HCT116 (cell line): ENCODE measurements around the gene AXDND1. TPM values are rescaled to one million over a fixed set of nuclear protein-coding genes. Genes with fewer than 3 reads are reported as not detected.

Experiments used
- ATAC-seq: fragments of 200-7000 bp; cut with Tn5 transposase; 2 replicates; pipeline ENCODE4 v1.9.1; 2020; ENCODE audit warnings: mild to moderate bottlenecking, moderate library complexity
- BruUV-seq: library from RNA; stranded (reverse); fragments of 400-500 nt; replicated peaks from 2 replicates; lab custom pipeline; 2021; lab: Mats Ljungman, UMichigan
- CTCF ChIA-PET: fragments of 300-600 bp; sonication (Branson Sonifier 250); formaldehyde crosslinking; loops from one replicate; lab custom pipeline; 2021; ENCODE audit warnings: antibody characterized with exemption; lab: Charles Lee
- POLR2A ChIA-PET: fragments of 300-600, 350-600 bp; sonication (Branson Sonifier 250); formaldehyde crosslinking; loops from one replicate; lab custom pipeline; 2021; ENCODE audit warnings: antibody characterized with exemption; lab: Charles Lee
- RAD21 ChIA-PET, 2 experiments: fragments of 300-600 bp; sonication (Branson Sonifier 250); formaldehyde crosslinking; loops; one replicate each; lab custom pipeline; 2023; ENCODE audit warnings: low total read pairs in 2 of 2; ENCODE audit not compliant: uncharacterized antibody in 2 of 2, unreplicated experiment in 2 of 2, low non-redundant PET in 1 of 2; lab: Charles Lee
- DNase-seq: peaks from one replicate; pipeline ENCODE4 v3.0.0-alpha.2; 2010; ENCODE audit warnings: low read depth, low spot score
- H2AFZ ChIP-seq: fragments of 200-600 bp; shearing (Covaris generic), sonication (generic); 2 replicates; pipeline ENCODE4 v1.6.1; 2017; ENCODE audit warnings: low read depth, mixed run types, mixed read lengths, antibody characterized with exemption, low read length; ENCODE audit not compliant: poor library complexity, severe bottlenecking
- H3K27ac ChIP-seq: 2 replicates; pipeline ENCODE4 v1.5.1; 2012; ENCODE audit warnings: low read depth, low read length
- H3K27me3 ChIP-seq: fragments of 200-600 bp; sonication (generic); 2 replicates; pipeline ENCODE4 v1.6.1; 2016; ENCODE audit warnings: mixed run types, low read length, mixed read lengths; ENCODE audit not compliant: insufficient read depth
- H3K36me3 ChIP-seq, 2 experiments: fragments of 200-500 bp in 1 of 2; fragments of 200-600 bp in 1 of 2; sonication (Bioruptor generic) in 1 of 2; sonication (generic) in 1 of 2; 2 replicates each; pipeline versions ENCODE4 v1.5.1 to v1.6.1; 2014 to 2016; ENCODE audit warnings: low read length in 2 of 2, inconsistent platforms in 1 of 2, mixed read lengths in 1 of 2, mixed run types in 1 of 2; ENCODE audit not compliant: insufficient read depth in 2 of 2, control insufficient read depth in 1 of 2
- H3K4me1 ChIP-seq, 2 experiments: fragments of 200-600 bp in 1 of 2; sonication (generic) in 1 of 2; 2 replicates each; pipeline versions ENCODE4 v1.5.1 to v1.6.1; 2012 to 2017; ENCODE audit warnings: low read length in 2 of 2, inconsistent platforms in 1 of 2, mild to moderate bottlenecking in 1 of 2, mixed read lengths in 1 of 2, mixed run types in 1 of 2, moderate library complexity in 1 of 2; ENCODE audit not compliant: insufficient read depth in 2 of 2, control insufficient read depth in 1 of 2
- H3K4me2 ChIP-seq: fragments of 200-600 bp; sonication (generic); 2 replicates; pipeline ENCODE4 v1.6.1; 2017; ENCODE audit warnings: mixed run types, low read length, mixed read lengths
- H3K4me3 ChIP-seq, 2 experiments: fragments of 200-600 bp in 1 of 2; sonication (generic) in 1 of 2; replicated peaks in 1 of 2; 2 replicates each; pipeline ENCODE4 v1.5.1; 2011 to 2016; ENCODE audit warnings: low read length in 2 of 2, control low read depth in 1 of 2, low read depth in 1 of 2, mild to moderate bottlenecking in 1 of 2, mixed read lengths in 1 of 2, mixed run types in 1 of 2
- H3K79me2 ChIP-seq: fragments of 200-600 bp; sonication (generic); 2 replicates; pipeline ENCODE4 v1.6.1; 2017; ENCODE audit warnings: mild to moderate bottlenecking, mixed run types, low read length, moderate library complexity, mixed read lengths; ENCODE audit not compliant: insufficient read depth
- H3K9ac ChIP-seq: fragments of 200-600 bp; sonication (generic); 2 replicates; pipeline ENCODE4 v1.6.1; 2016; ENCODE audit warnings: low read length, mixed read lengths
- H3K9me2 ChIP-seq: fragments of 200-600 bp; sonication (generic), shearing (Covaris generic); 2 replicates; pipeline ENCODE4 v1.6.1; 2017; ENCODE audit warnings: mixed run types, mild to moderate bottlenecking, moderate library complexity; ENCODE audit not compliant: insufficient read depth
- H3K9me3 ChIP-seq, 2 experiments: fragments of 200-500 bp in 1 of 2; fragments of 200-600 bp in 1 of 2; sonication (Bioruptor generic) in 1 of 2; sonication (generic) in 1 of 2; 2 replicates each; pipeline ENCODE4 v1.6.1; 2014 to 2017; ENCODE audit warnings: low read length in 2 of 2, mixed read lengths in 2 of 2, inconsistent platforms in 1 of 2, low read depth in 1 of 2, mild to moderate bottlenecking in 1 of 2, mixed run types in 1 of 2, moderate library complexity in 1 of 2; ENCODE audit not compliant: control insufficient read depth in 1 of 2, insufficient read depth in 1 of 2
- H4K20me1 ChIP-seq: fragments of 200-600 bp; sonication (generic), shearing (Covaris generic); 2 replicates; pipeline ENCODE4 v1.6.1; 2017; ENCODE audit warnings: mixed run types, mild to moderate bottlenecking, moderate library complexity; ENCODE audit not compliant: insufficient read depth
- CBX3 ChIP-seq: IDR thresholded peaks from 2 replicates; pipeline ENCODE4 v1.6.1; 2012; ENCODE audit warnings: low read depth
- CEBPB ChIP-seq: IDR thresholded peaks from 2 replicates; pipeline ENCODE4 v1.6.1; 2012; ENCODE audit warnings: low read depth
- EGR1 ChIP-seq: IDR thresholded peaks from 2 replicates; pipeline ENCODE4 v1.6.1; 2012; ENCODE audit warnings: low read depth
- ELF1 ChIP-seq: IDR thresholded peaks from 2 replicates; pipeline ENCODE4 v1.6.1; 2012; ENCODE audit warnings: low read depth, borderline replicate concordance
- EZH2phosphoT487 ChIP-seq: fragments of 200-600 bp; IDR thresholded peaks from 2 replicates; pipeline ENCODE4 v1.6.1; 2018; ENCODE audit warnings: antibody characterized with exemption, borderline replicate concordance
- JUND ChIP-seq: IDR thresholded peaks from 2 replicates; pipeline ENCODE4 v1.6.1; 2012
- SIN3A ChIP-seq: IDR thresholded peaks from 2 replicates; pipeline ENCODE4 v1.6.1; 2012; ENCODE audit warnings: low read depth
- SP1 ChIP-seq: IDR thresholded peaks from 2 replicates; pipeline ENCODE4 v1.6.1; 2012; ENCODE audit warnings: low read depth
- SRF ChIP-seq: IDR thresholded peaks from 2 replicates; pipeline ENCODE4 v1.6.1; 2012; ENCODE audit warnings: low read depth
- YY1 ChIP-seq: IDR thresholded peaks from 2 replicates; pipeline ENCODE4 v1.6.1; 2011; ENCODE audit warnings: low read length, low read depth, moderate library complexity, mild to moderate bottlenecking; ENCODE audit not compliant: insufficient replicate concordance; ENCODE audit errors: extremely low read depth
- ZFX ChIP-seq: fragments of 450-650 bp; IDR thresholded peaks from 2 replicates; pipeline ENCODE4 v1.6.1; 2017
- ZNF274 ChIP-seq: fragments of 200-500 bp; sonication (Bioruptor generic); IDR thresholded peaks from 2 replicates; pipeline ENCODE4 v1.6.1; 2014; ENCODE audit warnings: mild to moderate bottlenecking, low read depth, low read length, inconsistent platforms
- intact Hi-C: fragments of 100-400 bp; cut with micrococcal nuclease; formaldehyde crosslinking; loops from 2 replicates; pipeline ENCODE4 v1.10.0; 2022
- total RNA-seq: library from RNA; stranded (reverse); gene quantifications from one replicate; pipeline ENCODE4 v1.2.1, GENCODE V29; 2021; ENCODE audit not compliant: unreplicated experiment
- TF ChIP-seq, protein P1 (sequence below): IDR thresholded peaks from 2 replicates; pipeline ENCODE4 v1.6.1; 2011; ENCODE audit warnings: mild to moderate bottlenecking, low read length, moderate library complexity; ENCODE audit not compliant: insufficient replicate concordance; ENCODE audit errors: extremely low read depth
- TF ChIP-seq, protein P2 (sequence below), 3 experiments: fragments of 200-600 bp in 1 of 3; sonication (generic) in 1 of 3; IDR thresholded peaks in 2 of 3; conservative IDR thresholded peaks in 1 of 3; 2 replicates each; pipeline ENCODE4 v1.5.1; 2012 to 2017; ENCODE audit warnings: low read depth in 2 of 3, low read length in 2 of 3, antibody characterized with exemption in 1 of 3, borderline replicate concordance in 1 of 3, control low read depth in 1 of 3, mild to moderate bottlenecking in 1 of 3, mixed read lengths in 1 of 3, mixed run types in 1 of 3, moderate library complexity in 1 of 3; ENCODE audit not compliant: insufficient read depth in 1 of 3
- TF ChIP-seq, protein P3 (sequence below): IDR thresholded peaks from 2 replicates; pipeline ENCODE4 v1.6.1; 2012; ENCODE audit warnings: low read depth

Gene AXDND1
- total RNA-seq, 1 experiment from 2014 or later = 2.3 TPM

DNA sequence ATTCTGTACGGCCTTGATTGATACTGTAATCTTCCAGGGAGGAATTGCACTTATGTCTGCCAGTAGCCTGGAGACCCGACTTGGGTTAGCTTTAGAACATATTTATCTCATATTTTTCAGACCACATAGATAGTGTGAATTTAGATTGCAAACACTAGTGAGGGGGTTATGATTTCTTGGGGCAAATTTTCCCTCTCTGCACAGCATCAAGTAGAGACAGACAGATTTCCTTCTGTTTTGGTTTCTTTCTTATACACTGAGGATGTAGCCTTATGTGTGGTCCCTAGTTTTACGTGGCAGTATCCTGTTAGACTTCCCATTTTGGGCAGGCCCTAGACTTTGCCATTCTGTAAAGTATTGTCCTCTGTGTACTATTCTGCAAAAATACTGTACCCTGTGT lies 43.2 kb upstream of the AXDND1 start:
- H4K20me1 ChIP-seq = no peaks in the 10 kb centered on the region
- ChIA-PET POLR2A (no interaction called here), CTCF (no interaction called here), RAD21 (no interaction called here)
- DNase-seq (no peak), ATAC-seq (no peak)
- no peak overlapping the region for H3K4me3 ChIP-seq
- no peak overlapping the region for H3K9ac ChIP-seq
- H2AFZ ChIP-seq = no peak overlapping the region
- H3K27me3 ChIP-seq = no peaks in the 10 kb centered on the region
- TF ChIP-seq JUND = no peak
- TF ChIP-seq EZH2phosphoT487 = no peak
- no peak for TF ChIP-seq SRF
- no peak for TF ChIP-seq ELF1
- TF ChIP-seq ZNF274 = no peak
- TF ChIP-seq SP1 = no peak
- no peak for TF ChIP-seq ZFX
- TF ChIP-seq, protein P1, sequence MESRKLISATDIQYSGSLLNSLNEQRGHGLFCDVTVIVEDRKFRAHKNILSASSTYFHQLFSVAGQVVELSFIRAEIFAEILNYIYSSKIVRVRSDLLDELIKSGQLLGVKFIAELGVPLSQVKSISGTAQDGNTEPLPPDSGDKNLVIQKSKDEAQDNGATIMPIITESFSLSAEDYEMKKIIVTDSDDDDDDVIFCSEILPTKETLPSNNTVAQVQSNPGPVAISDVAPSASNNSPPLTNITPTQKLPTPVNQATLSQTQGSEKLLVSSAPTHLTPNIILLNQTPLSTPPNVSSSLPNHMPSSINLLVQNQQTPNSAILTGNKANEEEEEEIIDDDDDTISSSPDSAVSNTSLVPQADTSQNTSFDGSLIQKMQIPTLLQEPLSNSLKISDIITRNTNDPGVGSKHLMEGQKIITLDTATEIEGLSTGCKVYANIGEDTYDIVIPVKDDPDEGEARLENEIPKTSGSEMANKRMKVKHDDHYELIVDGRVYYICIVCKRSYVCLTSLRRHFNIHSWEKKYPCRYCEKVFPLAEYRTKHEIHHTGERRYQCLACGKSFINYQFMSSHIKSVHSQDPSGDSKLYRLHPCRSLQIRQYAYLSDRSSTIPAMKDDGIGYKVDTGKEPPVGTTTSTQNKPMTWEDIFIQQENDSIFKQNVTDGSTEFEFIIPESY = no peak
- TF ChIP-seq EGR1 = no peak
- no peak for TF ChIP-seq CBX3
- TF ChIP-seq CEBPB = no peak
- TF ChIP-seq YY1 = no peak
- no peak for TF ChIP-seq SIN3A
- TF ChIP-seq, protein P2, sequence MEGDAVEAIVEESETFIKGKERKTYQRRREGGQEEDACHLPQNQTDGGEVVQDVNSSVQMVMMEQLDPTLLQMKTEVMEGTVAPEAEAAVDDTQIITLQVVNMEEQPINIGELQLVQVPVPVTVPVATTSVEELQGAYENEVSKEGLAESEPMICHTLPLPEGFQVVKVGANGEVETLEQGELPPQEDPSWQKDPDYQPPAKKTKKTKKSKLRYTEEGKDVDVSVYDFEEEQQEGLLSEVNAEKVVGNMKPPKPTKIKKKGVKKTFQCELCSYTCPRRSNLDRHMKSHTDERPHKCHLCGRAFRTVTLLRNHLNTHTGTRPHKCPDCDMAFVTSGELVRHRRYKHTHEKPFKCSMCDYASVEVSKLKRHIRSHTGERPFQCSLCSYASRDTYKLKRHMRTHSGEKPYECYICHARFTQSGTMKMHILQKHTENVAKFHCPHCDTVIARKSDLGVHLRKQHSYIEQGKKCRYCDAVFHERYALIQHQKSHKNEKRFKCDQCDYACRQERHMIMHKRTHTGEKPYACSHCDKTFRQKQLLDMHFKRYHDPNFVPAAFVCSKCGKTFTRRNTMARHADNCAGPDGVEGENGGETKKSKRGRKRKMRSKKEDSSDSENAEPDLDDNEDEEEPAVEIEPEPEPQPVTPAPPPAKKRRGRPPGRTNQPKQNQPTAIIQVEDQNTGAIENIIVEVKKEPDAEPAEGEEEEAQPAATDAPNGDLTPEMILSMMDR (IDR thresholded peaks at IDR 0.05 in 2 of 3, conservative IDR thresholded peaks at IDR 0.05 in 1 of 3; ENCODE audit: borderline replicate concordance in 1 of 3, insufficient read depth in 1 of 3, low read depth in 2 of 3, low read length in 2 of 3) = no peak
- TF ChIP-seq, protein P3, sequence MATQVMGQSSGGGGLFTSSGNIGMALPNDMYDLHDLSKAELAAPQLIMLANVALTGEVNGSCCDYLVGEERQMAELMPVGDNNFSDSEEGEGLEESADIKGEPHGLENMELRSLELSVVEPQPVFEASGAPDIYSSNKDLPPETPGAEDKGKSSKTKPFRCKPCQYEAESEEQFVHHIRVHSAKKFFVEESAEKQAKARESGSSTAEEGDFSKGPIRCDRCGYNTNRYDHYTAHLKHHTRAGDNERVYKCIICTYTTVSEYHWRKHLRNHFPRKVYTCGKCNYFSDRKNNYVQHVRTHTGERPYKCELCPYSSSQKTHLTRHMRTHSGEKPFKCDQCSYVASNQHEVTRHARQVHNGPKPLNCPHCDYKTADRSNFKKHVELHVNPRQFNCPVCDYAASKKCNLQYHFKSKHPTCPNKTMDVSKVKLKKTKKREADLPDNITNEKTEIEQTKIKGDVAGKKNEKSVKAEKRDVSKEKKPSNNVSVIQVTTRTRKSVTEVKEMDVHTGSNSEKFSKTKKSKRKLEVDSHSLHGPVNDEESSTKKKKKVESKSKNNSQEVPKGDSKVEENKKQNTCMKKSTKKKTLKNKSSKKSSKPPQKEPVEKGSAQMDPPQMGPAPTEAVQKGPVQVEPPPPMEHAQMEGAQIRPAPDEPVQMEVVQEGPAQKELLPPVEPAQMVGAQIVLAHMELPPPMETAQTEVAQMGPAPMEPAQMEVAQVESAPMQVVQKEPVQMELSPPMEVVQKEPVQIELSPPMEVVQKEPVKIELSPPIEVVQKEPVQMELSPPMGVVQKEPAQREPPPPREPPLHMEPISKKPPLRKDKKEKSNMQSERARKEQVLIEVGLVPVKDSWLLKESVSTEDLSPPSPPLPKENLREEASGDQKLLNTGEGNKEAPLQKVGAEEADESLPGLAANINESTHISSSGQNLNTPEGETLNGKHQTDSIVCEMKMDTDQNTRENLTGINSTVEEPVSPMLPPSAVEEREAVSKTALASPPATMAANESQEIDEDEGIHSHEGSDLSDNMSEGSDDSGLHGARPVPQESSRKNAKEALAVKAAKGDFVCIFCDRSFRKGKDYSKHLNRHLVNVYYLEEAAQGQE = no peak
- H3K9me3 ChIP-seq = no peaks in the 10 kb centered on the region
- peaks cover 4% of the 10 kb centered on the region; the same call in 1 of the 2 replicates for H3K79me2 ChIP-seq
- no peak overlapping the region for H3K27ac ChIP-seq
- no peaks in the 10 kb centered on the region for H3K4me1 ChIP-seq
- H3K36me3 ChIP-seq = no peaks in the 10 kb centered on the region
- BruUV-seq = no TSS peak
- intact Hi-C loops = no loop called here
- H3K4me2 ChIP-seq = no peak overlapping the region
- H3K9me2 ChIP-seq = no peaks in the 10 kb centered on the region
